HG02588 (cell line): ENCODE data around the gene SERPINE1.
A peak's percentile ranks its signal among the peaks of the same experiment; 100 is the strongest.
"Not testable (repeated sequence)": the region's sequence is repeated elsewhere in the genome, so short reads cannot be mapped to it uniquely, and the experiment has no call there.

Experiments
- ATAC-seq: cut with Tn5 transposase; IDR thresholded peaks from one replicate; pipeline ENCODE4 v1.9.1; 2021; ENCODE audit warnings: mild to moderate bottlenecking, moderate library complexity; ENCODE audit not compliant: unreplicated experiment

The SERPINE1 gene

DNA sequence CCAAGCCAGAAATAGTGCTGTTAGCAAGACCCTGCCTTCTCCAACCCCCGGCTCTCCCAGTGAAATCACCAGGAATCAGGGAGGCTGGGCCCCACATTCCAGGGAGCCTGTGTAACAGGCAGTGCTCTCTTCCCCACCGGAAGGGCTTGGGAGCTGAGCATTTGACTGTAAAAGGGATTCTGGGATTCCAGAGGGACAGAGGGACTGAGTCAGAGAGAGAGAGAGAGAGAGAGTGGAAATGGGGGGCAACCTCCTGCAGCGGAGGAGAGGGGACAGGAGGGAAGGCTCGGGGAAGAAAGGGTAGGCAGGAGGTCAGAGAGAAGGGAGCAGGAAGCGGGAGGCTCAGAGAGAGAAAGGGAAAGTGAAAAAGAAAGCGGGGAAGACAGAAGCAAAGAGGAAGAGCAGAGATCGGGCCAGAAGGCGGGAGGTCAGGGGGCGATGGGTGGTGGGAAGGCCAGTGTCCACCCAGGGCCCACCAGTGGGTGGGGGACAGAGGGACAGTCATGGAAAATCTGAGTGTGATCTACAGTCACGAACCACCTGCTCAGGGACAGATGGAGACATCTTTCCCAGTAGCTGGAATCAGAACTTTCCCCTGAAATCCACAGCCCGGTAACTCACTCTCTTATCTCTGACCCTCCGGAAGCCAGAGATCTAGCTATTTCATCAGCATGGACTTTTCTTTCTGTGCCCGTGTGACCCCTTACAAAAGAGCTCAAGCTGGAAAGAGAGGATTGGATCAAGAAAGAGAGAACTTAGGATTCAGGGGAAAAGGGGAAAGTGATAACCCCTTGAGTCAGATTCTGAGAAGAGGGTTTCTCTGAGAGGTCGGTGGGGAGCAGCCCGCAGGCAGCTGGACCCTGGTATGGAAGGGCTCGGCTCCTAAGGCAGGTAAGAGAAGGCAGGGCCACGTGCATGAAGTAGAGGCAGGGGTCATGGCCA is 4.6 kb upstream of the SERPINE1 start:
- ATAC-seq = no peak

DNA sequence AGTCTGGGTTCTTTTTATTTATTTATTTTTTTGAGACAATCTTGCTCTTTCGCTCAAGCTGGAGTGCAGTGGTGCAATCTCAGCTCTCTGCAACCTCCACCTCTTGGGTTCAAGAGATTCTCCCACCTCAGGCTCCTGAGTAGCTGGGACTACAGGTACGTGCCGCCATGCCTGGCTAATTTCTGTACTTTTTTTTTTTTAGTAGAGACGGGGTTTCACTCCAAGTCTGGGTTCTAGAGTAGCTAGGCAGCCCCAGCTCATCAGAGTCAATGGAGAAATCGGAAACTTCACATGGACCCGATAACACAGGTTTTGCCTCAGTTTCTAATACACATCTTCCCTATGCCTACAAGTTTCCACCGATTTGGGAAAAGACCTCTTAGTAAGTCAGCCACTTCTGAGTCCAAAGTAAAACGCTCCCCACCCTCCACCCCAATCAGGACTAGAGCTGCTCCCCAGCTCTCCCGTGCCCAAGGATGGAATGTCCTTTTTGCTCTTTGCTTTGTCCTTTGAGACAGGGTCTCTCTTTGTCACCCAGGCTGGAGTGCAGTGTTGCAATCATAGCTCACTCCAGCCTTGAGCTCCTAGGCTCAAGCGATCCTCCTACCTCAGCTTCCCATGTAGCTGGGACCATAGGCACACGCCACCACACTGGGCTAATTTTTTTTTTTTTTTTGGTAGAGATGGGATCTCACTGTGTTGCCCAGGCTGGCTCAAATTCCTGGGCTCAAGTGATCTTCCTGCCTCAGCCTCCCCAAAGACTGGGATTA is 3.8 kb upstream of the SERPINE1 start:
- no peak for ATAC-seq

DNA sequence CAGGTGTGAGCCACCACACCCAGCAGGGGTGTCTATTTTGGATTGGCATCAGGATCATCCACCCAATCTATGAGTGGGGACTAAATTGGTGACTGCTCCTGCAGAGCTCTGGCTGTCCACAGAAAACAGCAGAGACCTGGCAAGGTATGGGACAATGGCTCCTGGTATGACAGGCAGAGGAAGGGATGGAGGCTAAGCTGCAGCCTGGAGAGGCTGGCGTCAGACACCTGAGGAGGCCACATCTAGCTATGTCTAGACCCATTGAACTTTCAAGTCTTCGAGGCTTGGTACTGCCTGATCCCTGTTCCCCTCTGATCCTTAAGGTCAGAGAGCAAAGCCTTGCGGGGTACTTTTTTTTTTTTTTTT is 3.2 kb upstream of the SERPINE1 start:
- ATAC-seq = no peak

DNA sequence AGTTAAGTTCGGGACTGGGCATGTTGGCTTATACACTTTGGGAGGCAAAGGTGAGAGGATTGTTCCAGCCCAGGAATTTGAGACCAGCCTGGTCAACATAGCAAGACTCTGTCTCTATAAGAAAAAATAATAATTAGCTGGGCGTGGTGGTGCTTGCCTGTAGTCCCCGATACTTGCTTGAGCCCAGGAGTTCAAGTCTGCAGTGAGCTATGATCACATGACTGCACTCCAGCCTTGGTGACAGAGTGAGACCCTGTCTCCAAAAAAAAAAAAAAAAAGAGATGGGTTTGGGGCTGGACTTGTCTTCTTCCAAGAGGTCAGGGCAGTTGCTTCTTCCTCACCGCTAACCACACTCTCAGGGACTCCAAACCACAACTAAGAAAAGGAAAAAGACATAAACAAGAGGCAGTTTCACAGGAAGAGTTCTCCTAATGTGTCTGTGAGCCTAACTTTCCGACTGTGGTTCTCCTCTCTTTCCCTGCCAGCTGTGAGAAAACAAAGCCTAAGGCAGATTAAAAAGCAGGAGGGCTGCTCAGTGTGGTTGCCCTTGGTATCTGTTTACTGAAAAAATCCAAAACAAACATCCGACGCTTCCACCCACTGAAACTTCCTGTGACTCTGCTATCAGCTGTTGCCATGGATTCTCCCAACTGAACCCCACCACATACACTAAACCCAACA is 2.4 kb upstream of the SERPINE1 start:
- no peak for ATAC-seq

DNA sequence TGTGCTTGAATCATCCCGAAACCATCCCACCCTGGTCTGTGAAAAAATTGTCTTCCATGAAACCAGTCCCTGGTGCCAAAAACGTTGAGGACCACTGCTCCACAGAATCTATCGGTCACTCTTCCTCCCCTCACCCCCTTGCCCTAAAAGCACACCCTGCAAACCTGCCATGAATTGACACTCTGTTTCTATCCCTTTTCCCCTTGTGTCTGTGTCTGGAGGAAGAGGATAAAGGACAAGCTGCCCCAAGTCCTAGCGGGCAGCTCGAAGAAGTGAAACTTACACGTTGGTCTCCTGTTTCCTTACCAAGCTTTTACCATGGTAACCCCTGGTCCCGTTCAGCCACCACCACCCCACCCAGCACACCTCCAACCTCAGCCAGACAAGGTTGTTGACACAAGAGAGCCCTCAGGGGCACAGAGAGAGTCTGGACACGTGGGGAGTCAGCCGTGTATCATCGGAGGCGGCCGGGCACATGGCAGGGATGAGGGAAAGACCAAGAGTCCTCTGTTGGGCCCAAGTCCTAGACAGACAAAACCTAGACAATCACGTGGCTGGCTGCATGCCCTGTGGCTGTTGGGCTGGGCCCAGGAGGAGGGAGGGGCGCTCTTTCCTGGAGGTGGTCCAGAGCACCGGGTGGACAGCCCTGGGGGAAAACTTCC is 784 bp upstream of the SERPINE1 start:
- ATAC-seq = peak; percentile 58

DNA sequence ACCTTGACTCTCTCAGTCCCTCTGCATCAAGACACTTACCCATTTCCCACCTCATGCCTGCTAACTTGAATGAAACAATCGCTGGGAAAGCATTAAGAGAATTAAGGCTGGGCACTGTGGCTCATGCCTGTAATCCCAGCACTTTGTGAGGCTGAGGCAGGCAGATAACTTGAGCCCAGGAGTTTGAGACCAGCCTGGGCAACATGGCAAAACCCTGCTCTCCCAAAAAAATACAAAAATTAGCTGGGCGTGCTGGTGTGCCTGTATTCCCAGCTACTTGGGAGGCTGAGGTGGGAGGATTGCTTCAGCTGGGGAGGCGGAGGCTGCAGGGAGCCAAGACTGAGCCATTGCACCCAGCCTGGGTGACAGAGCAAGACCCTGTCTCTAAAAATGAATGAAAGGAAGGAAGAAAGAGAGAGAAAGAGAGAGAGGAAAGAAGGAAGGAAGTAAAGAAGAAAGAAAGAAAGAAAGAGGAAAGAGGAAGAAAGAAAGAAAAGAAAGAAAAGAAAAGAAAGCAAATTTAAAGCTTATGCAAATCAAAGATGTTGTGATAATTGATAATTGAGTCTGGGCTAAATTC is 646 bp downstream of the SERPINE1 start:
- ATAC-seq = no peak

DNA sequence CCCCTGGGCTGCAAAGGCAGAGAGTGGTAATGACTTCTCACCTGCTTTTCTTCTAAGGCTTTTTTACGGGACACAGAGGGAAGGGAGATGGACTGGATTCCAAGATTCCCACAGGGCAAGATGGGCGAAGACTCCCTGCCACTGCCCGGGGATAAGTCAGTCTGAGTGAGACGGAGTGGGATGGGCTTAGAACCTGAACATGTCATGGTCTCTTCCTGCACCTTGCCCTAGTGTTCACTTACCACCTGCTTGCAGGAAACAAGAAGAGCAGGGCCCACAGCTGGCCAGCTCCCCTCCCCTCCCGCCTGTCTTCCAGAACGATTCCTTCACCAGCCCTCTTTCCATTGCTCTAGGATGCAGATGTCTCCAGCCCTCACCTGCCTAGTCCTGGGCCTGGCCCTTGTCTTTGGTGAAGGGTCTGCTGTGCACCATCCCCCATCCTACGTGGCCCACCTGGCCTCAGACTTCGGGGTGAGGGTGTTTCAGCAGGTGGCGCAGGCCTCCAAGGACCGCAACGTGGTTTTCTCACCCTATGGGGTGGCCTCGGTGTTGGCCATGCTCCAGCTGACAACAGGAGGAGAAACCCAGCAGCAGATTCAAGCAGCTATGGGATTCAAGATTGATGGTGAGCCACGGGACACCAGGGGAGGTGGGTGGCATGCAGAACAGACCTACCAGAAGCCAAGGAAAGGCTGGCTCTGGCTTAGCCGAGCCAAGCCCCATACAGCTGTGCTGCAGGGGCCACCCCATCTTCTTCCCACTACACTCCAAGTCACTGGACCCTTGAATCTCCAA is 1.3 kb downstream of the SERPINE1 start:
- no peak for ATAC-seq

DNA sequence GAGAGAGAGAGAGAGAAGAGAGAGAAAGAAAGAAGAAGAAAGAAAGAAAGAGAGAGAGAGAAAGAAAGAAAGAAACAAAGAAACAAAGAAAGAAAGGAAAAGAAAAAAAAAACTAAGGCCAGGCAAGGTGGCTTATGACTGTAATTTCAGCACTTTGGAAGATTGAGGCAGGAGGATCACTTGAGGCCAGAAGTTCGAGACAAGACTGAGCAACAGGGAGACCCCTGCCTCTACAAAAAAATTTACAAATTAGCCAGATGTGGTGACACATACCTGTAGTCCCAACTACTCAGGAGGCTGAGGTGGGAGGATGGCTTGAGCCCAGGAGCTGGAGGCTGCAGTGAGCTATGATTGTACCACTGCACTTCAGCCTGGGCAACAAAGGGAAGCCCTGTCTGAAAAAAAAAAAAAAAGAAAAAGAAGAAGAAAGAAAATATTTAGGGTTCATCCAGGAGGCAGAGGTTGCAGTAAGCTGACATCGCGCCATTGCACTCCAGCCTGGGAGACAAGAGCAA is 2.8 kb downstream of the SERPINE1 start:
- no peak for ATAC-seq

DNA sequence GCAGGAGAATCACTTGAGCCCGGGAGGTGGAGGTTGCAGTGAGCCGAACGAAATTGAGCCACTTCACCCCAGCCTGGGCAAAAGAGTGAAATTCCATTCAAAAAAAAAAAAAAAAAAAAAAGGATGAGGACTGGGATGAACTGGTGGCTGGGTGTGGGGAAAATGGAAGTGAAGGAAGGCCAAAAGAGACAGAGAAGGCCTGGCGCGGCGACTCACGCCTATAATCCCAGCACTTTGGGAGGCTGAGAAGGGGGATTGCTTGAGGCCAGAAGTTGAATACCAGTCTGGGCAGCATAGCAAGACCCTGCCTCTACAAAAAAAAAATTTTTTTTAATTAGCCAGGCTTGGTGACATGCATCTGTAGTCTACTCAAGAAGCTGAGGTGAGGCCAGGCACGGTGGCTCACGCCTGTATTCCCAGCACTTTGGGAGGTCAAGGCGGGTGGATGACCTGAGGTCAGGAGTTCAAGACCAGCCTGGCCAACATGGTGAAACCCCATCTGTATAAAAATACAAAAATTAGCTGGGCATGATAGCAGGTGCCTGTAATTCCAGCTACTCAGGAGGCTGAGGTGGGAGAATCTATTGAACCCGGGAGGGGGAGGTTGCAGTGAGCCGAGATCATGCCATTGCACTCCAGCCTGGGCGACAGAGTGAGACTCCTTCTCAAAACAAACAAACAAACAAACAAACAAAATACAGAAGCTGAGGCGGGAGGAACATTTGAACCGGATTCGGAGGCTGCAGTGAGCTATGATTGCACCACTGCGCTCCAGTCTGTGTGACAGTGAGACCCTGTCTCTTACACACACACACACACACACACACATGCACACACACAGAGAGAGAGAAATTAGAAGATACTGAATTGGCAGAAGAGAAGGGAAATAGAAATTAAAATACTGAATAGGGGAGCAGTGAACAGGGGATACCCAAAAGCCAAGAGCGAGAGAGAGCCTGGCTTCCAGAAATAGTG is 6.0 kb downstream of the SERPINE1 start:
- ATAC-seq = not testable (repeated sequence)

DNA sequence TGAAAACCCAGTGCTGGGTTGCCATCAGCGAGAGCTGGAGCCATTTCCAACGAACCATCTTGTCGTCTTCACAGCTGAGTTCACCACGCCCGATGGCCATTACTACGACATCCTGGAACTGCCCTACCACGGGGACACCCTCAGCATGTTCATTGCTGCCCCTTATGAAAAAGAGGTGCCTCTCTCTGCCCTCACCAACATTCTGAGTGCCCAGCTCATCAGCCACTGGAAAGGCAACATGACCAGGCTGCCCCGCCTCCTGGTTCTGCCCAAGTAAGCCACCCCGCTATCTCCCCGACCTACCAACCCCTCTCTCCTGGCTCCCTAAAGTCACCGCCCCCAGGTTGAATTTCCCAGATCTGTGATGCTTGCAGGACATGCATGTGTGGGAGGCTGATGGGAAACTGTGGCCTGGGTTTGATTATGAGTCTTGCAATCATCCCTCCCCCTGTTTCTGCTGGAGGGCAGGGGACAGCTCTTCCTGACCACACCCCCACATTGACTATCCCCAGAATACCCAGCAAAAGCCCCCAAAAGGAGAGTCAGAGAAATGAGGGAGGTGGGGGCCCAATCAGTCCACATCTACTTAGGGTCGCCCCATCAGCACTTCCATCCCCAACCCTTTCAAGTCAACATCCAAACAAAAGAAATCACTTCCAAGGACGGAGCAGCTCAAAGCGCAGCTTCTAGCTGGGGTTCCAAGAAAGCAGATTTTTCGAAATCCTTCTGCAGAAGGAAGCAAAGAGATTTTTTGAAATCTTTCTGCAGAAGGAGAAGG is 6.9 kb downstream of the SERPINE1 start:
- no peak for ATAC-seq

DNA sequence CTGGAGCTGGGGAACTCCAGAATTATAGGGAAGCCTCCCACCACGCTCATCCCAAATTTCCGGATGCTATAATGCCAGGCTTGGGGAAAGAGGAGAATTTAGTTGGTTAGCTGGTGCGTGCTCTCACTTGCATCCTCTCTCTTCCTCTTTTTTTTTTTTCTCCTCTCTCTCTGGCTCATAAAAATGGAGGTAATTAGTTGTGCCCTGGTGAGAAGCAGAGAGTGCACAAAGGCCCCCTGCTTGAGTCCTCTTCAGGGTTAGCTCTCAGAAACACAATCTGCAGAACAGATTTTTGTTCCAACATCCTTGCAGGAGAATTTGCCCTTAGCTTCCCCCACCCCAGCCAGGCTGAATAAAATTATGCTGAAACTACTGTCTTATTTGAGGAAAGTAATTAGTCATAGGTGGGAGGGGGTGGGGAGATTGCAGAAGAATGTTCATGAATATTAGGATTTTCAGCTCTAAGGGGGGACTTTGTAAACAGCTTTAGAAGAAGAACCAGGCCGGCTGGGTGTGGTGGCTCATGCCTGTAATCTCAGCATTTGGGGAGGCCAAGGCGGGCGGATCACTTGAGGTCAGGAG is 7.6 kb downstream of the SERPINE1 start:
- no peak for ATAC-seq

DNA sequence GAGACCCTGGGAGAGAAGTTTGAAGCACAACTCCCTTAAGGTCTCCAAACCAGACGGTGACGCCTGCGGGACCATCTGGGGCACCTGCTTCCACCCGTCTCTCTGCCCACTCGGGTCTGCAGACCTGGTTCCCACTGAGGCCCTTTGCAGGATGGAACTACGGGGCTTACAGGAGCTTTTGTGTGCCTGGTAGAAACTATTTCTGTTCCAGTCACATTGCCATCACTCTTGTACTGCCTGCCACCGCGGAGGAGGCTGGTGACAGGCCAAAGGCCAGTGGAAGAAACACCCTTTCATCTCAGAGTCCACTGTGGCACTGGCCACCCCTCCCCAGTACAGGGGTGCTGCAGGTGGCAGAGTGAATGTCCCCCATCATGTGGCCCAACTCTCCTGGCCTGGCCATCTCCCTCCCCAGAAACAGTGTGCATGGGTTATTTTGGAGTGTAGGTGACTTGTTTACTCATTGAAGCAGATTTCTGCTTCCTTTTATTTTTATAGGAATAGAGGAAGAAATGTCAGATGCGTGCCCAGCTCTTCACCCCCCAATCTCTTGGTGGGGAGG is 10.8 kb downstream of the SERPINE1 start:
- ATAC-seq = no peak

DNA sequence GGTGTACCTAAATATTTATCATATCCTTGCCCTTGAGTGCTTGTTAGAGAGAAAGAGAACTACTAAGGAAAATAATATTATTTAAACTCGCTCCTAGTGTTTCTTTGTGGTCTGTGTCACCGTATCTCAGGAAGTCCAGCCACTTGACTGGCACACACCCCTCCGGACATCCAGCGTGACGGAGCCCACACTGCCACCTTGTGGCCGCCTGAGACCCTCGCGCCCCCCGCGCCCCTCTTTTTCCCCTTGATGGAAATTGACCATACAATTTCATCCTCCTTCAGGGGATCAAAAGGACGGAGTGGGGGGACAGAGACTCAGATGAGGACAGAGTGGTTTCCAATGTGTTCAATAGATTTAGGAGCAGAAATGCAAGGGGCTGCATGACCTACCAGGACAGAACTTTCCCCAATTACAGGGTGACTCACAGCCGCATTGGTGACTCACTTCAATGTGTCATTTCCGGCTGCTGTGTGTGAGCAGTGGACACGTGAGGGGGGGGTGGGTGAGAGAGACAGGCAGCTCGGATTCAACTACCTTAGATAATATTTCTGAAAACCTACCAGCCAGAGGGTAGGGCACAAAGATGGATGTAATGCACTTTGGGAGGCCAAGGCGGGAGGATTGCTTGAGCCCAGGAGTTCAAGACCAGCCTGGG is 11.4 kb downstream of the SERPINE1 start:
- peak; percentile 60 for ATAC-seq

DNA sequence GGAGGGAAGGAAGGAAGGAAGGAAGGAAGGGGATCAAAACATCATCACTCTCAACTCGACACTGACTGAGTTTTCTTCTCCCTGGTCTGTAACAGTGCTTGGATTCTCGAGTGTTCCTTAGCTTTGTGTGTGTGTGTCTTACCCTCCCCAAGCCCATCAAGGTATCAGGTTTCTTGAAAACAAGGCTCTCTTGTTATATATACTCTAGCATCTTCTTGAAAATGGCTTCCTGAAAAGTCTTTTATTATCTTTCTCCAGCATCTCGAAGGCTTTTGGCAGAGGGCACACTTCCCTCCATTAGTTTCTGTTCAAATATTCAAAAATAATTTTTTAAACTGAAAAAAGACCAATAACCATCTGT is 13.4 kb downstream of the SERPINE1 start:
- ATAC-seq = no peak

DNA sequence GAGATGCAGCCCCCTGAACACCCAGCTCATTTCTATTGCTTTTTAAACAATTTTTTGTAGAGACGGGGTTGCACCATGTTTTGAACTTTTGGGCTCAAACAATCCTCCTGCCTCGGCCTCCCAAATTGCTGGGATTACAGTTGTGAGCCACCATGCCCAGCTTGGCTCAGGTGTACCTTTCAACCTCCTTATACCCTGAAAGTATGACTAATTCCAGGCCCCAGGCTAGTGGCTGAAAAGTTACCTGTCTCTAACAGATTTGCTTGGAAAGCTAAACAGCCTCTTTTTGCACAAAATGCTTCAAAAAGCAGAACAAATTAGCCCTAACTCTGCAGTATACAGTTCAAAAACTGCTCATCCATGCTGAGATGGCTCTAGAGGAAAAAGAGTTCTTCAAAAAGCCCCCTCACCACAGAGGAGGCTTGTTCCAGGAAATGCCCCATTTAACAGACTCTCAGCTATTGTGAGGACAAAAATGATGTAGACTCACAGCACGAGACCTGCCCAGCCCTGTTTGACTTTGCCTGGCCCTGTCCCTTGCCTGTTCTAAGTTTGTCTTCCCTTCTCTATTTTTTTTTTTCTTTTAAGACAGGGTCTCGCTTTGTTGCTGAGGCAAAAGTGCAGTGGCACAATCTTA is 14.0 kb downstream of the SERPINE1 start:
- no peak for ATAC-seq
